OCI-LY7 (cell line): ENCODE measurements around the gene SBNO1. TPM values are rescaled to one million over a fixed set of nuclear protein-coding genes. Genes with fewer than 3 reads are reported as not detected.
"Not testable (repeated sequence)": the region's sequence is repeated elsewhere in the genome, so short reads cannot be mapped to it uniquely, and the experiment has no call there.

Experiments
- BruUV-seq: library from RNA; stranded (reverse); fragments of 400-500 nt; replicated peaks from 2 replicates; lab custom pipeline; 2021; lab: Mats Ljungman, UMichigan
- CTCF ChIA-PET: fragments of 300-600 bp; sonication (Branson Sonifier 250); formaldehyde crosslinking; loops from one replicate; lab custom pipeline; 2022; ENCODE audit warnings: antibody characterized with exemption; ENCODE audit not compliant: unreplicated experiment; lab: Charles Lee
- POLR2A ChIA-PET: fragments of 300-600 bp; sonication (Branson Sonifier 250); formaldehyde crosslinking; loops from one replicate; lab custom pipeline; 2022; ENCODE audit warnings: antibody characterized with exemption; lab: Charles Lee
- DNase-seq: peaks from one replicate; pipeline ENCODE4 v3.0.0-alpha.2; 2015; ENCODE audit warnings: low spot score
- H2AFZ ChIP-seq: fragments of 200-600 bp; sonication (generic), shearing (Covaris generic); 2 replicates; pipeline ENCODE4 v1.6.1; 2014; ENCODE audit warnings: mild to moderate bottlenecking, antibody characterized with exemption, low read length, moderate library complexity
- H3K27ac ChIP-seq: fragments of 200-600 bp; sonication (generic); 2 replicates; pipeline ENCODE4 v1.5.1; 2014; ENCODE audit warnings: mixed run types, low read depth, mild to moderate bottlenecking, moderate library complexity, low read length, inconsistent platforms; ENCODE audit not compliant: poor library complexity, severe bottlenecking
- H3K36me3 ChIP-seq: fragments of 200-600 bp; sonication (generic); 2 replicates; pipeline ENCODE4 v1.6.1; 2014; ENCODE audit warnings: mild to moderate bottlenecking, antibody characterized with exemption, low read length, moderate library complexity, mixed read lengths; ENCODE audit not compliant: insufficient read depth
- H3K4me1 ChIP-seq: fragments of 200-600 bp; sonication (generic); 2 replicates; pipeline ENCODE4 v1.5.1; 2014; ENCODE audit warnings: mild to moderate bottlenecking, low read length; ENCODE audit not compliant: insufficient read depth, poor library complexity, severe bottlenecking
- H3K4me2 ChIP-seq: fragments of 200-600 bp; sonication (generic); 2 replicates; pipeline ENCODE4 v1.6.1; 2014; ENCODE audit warnings: mild to moderate bottlenecking, low read length
- H3K4me3 ChIP-seq: fragments of 200-600 bp; sonication (generic); 2 replicates; pipeline ENCODE4 v1.5.1; 2014; ENCODE audit warnings: mild to moderate bottlenecking, low read depth, low read length; ENCODE audit not compliant: poor library complexity, severe bottlenecking
- H3K79me2 ChIP-seq: fragments of 200-600 bp; sonication (generic); 2 replicates; pipeline ENCODE4 v1.6.1; 2016; ENCODE audit warnings: low read depth, mild to moderate bottlenecking, low read length, moderate library complexity, mixed read lengths; ENCODE audit not compliant: insufficient read depth
- H3K9me2 ChIP-seq: fragments of 200-600 bp; sonication (generic); 2 replicates; pipeline ENCODE4 v1.6.1; 2016; ENCODE audit warnings: mild to moderate bottlenecking, low read length, mixed read lengths; ENCODE audit not compliant: insufficient read depth
- H3K9me3 ChIP-seq: fragments of 200-600 bp; sonication (generic); 2 replicates; pipeline ENCODE4 v1.6.1; 2014; ENCODE audit warnings: mild to moderate bottlenecking, mixed run types, low read length, mixed read lengths
- H4K20me1 ChIP-seq: fragments of 200-600 bp; sonication (generic); 2 replicates; pipeline ENCODE4 v1.6.1; 2014; ENCODE audit warnings: mild to moderate bottlenecking, antibody characterized with exemption, low read length, moderate library complexity, mixed read lengths; ENCODE audit not compliant: insufficient read depth
- CTCF ChIP-seq: fragments of 200-600 bp; sonication (generic); conservative IDR thresholded peaks from 2 replicates; pipeline ENCODE4 v1.5.1; 2014; ENCODE audit warnings: mild to moderate bottlenecking, antibody characterized with exemption, low read length, moderate library complexity, mixed read lengths
- EZH2phosphoT487 ChIP-seq: fragments of 200-600 bp; sonication (generic); IDR thresholded peaks from 2 replicates; pipeline ENCODE4 v1.6.1; 2018; ENCODE audit warnings: low read depth, borderline replicate concordance, mild to moderate bottlenecking, mixed run types, antibody characterized with exemption, low read length, moderate library complexity, mixed read lengths
- intact Hi-C: fragments of 100-400 bp; cut with micrococcal nuclease; formaldehyde crosslinking; loops from one replicate; pipeline ENCODE4 v1.10.0; 2022; ENCODE audit not compliant: unreplicated experiment
- total RNA-seq, 2 experiments: library from RNA; depleted of rRNA in 1 of 2; stranded (reverse); fragments of >200 nt in 1 of 2; shearing (Covaris generic) in 1 of 2; gene quantifications; 2 replicates each; pipeline ENCODE4 v1.2.3, GENCODE V29; 2014 to 2022

The SBNO1 gene
- total RNA-seq, 2 experiments from 2014 or later = 23.7 to 57.3 TPM

GRCh38 chr12:123382684-123383083 lies 18.0 kb upstream of the SBNO1 start:
- Histone ChIP-seq H3K27ac (no peak overlapping the region), H3K4me3 (no peak overlapping the region), H3K79me2 (peaks cover 37% of the 10 kb centered on the region), H4K20me1 (no peaks in the 10 kb centered on the region), H3K4me1 (peaks cover 30% of the 10 kb centered on the region), H3K9me2 (no peaks in the 10 kb centered on the region), H2AFZ (no peak overlapping the region), H3K36me3 (no peaks in the 10 kb centered on the region), H3K4me2 (no peak overlapping the region), H3K9me3 (no peaks in the 10 kb centered on the region)
- POLR2A ChIA-PET = interaction anchor here (0.6 to 1.3 kb wide), 3 partner anchors 10 to 326 kb away, joined by 3 to 8 read pairs (median 4); no protein-coding TSS in a partner anchor
- no peak for DNase-seq
- CTCF ChIA-PET = no interaction called here
- no TSS peak for BruUV-seq
- intact Hi-C loops = loop anchor here (1.0 kb wide), 1 partner anchor 17 kb away; no protein-coding TSS in a partner anchor
- no peak for TF ChIP-seq CTCF
- no peak for TF ChIP-seq EZH2phosphoT487

DNA sequence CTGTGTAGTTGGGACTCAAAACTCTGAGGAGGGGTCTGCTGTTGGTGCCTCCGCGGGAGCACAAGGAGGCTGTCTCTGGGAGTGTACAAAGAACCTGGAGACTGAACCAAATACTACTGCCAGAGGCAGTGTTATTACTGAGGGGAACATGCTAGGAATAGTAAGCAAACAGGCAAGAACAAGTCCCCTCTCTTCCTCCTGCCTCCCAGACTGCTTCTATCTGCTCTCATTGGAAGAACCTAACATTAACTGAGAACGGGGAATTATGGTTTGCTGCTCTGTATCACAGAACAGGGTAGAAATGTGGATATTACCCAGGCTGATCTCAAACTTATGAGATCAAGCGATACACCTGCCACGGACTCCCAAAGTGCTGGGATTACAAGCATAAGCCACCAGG lies 14.7 kb upstream of the SBNO1 start:
- POLR2A ChIA-PET = no interaction called here
- no peak overlapping the region for H3K27ac ChIP-seq
- no peaks in the 10 kb centered on the region for H3K9me2 ChIP-seq
- no TSS peak for BruUV-seq
- H4K20me1 ChIP-seq = no peaks in the 10 kb centered on the region
- peaks cover 4% of the 10 kb centered on the region; the same call in 1 of the 2 replicates for H3K79me2 ChIP-seq
- no peak overlapping the region for H3K4me3 ChIP-seq
- DNase-seq = no peak
- CTCF ChIA-PET = no interaction called here
- no peaks in the 10 kb centered on the region for H3K9me3 ChIP-seq
- H3K4me1 ChIP-seq = no peaks in the 10 kb centered on the region
- intact Hi-C loops = no loop called here
- H3K4me2 ChIP-seq = no peak overlapping the region
- H3K36me3 ChIP-seq = no peaks in the 10 kb centered on the region
- no peak overlapping the region for H2AFZ ChIP-seq
- TF ChIP-seq EZH2phosphoT487 (no peak), CTCF (no peak)

DNA sequence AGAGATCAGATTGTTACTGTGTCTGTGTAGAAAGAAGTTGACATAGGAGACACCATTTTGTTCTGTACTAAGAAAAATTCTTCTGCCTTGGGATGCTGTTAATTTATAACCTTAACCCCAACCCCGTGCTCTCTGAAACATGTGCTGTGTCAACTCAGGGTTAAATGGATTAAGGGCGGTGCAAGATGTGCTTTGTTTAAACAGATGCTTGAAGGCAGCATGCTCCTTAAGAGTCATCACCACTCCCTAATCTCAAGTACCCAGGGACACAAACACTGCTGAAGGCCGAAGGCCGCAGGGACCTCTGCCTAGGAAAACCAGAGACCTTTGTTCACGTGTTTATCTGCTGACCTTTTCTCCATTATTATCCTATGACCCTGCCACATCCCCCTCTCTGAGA lies 7.8 kb upstream of the SBNO1 start:
- CTCF ChIA-PET, H3K9me2 ChIP-seq: not testable (repeated sequence)

DNA sequence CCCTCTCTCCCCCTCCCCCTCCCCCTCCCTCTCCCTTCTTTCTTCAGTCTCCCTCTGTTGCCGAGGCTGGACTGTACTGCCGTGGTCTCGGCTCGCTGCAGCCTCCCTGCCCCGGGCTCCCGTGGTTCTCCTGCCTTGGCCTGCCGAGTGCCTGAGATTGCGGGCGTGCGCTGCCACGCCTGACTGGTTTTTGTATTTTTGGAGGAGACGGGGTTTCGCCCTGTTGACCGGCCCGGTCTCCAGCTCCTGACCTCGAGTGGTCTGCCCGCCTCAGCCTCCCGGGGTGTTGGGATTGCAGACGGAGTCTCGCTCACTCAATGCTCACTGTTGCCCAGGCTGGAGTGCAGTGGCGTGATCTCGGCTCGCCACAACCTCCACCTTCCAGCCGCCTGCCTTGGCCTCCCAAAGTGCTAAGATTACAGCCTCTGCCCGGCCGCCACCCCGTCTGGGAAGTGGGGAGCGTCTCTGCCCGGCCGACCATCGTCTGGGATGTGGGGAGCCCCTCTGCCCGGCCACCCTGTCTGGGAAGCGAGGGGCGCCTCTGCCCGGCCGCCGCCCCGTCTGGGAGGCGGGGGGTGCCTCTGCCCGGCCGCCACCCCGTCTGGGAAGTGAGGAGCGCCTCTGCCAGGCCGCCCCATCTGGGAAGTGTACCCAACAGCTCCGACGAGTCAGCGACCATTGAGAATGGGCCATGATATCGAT lies 7.2 kb upstream of the SBNO1 start:
- H3K9me2 ChIP-seq, CTCF ChIA-PET: not testable (repeated sequence)

More for the DNA sequence above, 7.8 kb upstream of the SBNO1 start:
- H4K20me1 ChIP-seq, H3K36me3 ChIP-seq, H2AFZ ChIP-seq, H3K79me2 ChIP-seq, H3K4me3 ChIP-seq, DNase-seq, BruUV-seq, H3K4me1 ChIP-seq, H3K9me3 ChIP-seq, intact Hi-C loops, H3K27ac ChIP-seq, H3K4me2 ChIP-seq: not testable (repeated sequence)
- POLR2A ChIA-PET = interaction anchor here (0.9 kb wide), 1 partner anchor 11 kb away, joined by 8 read pairs; no protein-coding TSS in a partner anchor

More for the DNA sequence above, 7.2 kb upstream of the SBNO1 start:
- H4K20me1 ChIP-seq, H3K4me1 ChIP-seq, H3K4me3 ChIP-seq, BruUV-seq, H2AFZ ChIP-seq, H3K9me3 ChIP-seq, H3K79me2 ChIP-seq, DNase-seq, H3K4me2 ChIP-seq, intact Hi-C loops, H3K36me3 ChIP-seq, H3K27ac ChIP-seq, POLR2A ChIA-PET: not testable (repeated sequence)
